GM12801 (cell line): ENCODE results near the gene GLG1.

Source experiments
- CTCF ChIP-seq: IDR thresholded peaks from one replicate; pipeline ENCODE4 v1.5.1; 2011; ENCODE audit warnings: control low read depth; ENCODE audit not compliant: insufficient read length; ENCODE audit errors: extremely low read depth

Gene GLG1

GRCh38 chr16:74623214-74623838, 16.4 kb upstream of the GLG1 start:
- no peak for TF ChIP-seq CTCF

- no peak for TF ChIP-seq CTCF
Observed at GRCh38 chr16:74622005-74622404, 15.1 kb upstream of the GLG1 start.

GRCh38 chr16:74617206-74617788, 10.4 kb upstream of the GLG1 start:
- TF ChIP-seq CTCF: no peak

- no peak for TF ChIP-seq CTCF
Observed at GRCh38 chr16:74611721-74612120, 4.8 kb upstream of the GLG1 start.

GRCh38 chr16:74608944-74609343, 2.0 kb upstream of the GLG1 start:
- TF ChIP-seq CTCF: no peak

GRCh38 chr16:74608381-74608780, 1.5 kb upstream of the GLG1 start:
- no peak for TF ChIP-seq CTCF

GRCh38 chr16:74607962-74608356, 1.0 kb upstream of the GLG1 start:
- no peak for TF ChIP-seq CTCF
